Cerebellar nuclear complex (tissue), 1 donor: ENCODE measurements around the gene ACSM3.
"Not testable (repeated sequence)": the region's sequence is repeated elsewhere in the genome, so short reads cannot be mapped to it uniquely, and the experiment has no call there.

Source experiments
- DNase-seq, 2 experiments: peaks; one replicate each; lab custom pipeline; 2025; lab: John Stamatoyannopoulos, UW

ACSM3 gene

GRCh38 chr16:20755799-20756198, 8.0 kb upstream of the ACSM3 start:
- not testable (repeated sequence) for DNase-seq

GRCh38 chr16:20760346-20760745, 3.5 kb upstream of the ACSM3 start:
- DNase-seq = no peak

GRCh38 chr16:20761175-20761574, 2.6 kb upstream of the ACSM3 start:
- no peak for DNase-seq

- no peak for DNase-seq
Observed at GRCh38 chr16:20762404-20763123, 1.2 kb upstream of the ACSM3 start.

DNA sequence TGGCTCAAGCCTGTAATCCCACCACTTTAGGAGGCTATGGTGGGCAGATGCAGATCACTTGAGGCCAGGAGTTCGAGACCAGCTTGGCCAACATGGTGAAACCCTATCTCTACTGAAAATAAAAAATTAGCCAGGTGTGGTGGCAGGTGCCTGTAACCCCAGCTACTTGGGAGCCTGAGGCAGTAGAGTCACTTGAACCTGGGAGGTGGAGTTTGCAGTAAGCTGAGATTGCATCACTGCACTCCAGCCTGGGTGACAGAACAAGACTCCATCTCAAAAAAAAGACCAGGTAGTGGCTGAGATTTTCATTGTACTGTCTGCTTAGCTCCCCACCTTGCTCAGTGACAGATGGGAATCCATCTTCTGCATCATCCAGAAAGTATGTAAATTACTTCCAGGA, 634 bp downstream of the ACSM3 start:
- DNase-seq = not testable (repeated sequence)

DNA sequence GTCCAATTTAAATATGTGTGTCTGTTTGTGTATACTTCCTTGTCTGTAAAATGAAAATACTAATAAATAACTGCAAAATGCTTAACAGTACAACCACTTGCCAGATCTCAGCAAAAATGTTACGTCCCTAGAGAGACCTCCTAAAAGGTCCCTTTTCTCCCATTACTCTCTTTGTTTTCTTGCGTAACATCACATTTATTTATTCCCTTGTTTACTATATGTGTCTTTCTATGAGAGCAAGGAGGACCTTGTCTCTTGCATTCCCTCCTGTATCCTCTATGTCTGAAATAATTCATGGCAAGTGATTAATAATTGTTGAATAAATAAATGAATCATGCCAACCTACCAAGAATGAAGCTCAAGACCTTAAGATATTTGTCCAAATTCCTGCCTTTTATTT, 1.9 kb downstream of the ACSM3 start:
- no peak for DNase-seq

DNA sequence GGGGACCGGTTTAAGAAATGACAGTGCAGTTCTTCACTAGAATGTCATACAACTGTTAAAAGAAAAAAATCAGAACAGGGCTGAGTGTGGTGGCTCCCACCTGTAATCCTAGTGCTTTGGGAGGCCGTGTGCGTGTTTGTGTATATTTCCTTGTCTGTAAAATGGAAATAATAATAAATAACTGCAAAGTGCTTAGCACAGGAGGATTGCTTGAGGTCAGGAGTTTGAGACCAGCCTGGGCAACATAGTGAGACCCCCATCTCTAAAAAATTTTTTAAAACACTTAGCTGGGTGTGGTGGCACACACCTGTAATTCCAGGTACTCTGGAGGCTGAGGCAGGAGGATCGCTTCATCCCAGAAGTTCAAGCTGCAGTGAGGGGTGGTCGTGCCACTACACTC, 2.5 kb downstream of the ACSM3 start:
- no peak for DNase-seq

GRCh38 chr16:20767577-20767976, 3.8 kb downstream of the ACSM3 start:
- no peak for DNase-seq

DNA sequence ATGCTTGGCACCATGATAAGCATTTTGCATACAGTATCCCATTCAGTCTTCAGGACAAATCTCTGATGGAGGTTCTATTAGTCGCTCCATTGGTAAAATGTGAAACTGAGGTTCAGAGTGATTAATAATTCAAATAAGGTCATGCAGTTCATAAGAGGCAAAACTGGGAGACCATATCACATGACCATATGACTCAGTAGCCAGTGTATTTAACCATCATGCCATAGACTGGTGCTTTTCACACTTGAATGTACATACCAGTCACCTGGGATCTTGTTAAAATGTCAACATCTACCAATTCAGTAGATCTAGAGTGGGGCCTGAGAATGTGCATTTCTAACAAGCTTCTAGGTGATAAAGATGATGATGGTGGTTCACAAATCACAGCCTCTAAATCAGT, 4.3 kb downstream of the ACSM3 start:
- no peak for DNase-seq

DNA sequence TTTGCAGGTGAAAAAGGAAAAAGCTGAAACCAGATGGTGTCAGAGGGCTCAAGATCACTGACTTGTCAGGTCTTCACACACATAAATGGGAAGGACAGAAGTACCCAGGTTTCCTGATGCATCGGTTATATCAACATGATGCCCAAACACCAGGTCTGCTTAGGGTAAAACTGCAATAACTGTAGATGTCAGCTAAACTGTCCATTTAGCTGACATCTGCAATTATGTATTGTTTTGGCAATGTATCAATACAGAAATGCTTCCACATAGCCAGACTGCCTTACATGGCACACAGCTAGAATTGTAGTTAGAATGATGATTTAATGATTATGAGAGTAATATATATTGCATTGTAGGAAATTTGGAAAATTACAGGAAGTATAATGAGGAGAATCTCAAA, 5.0 kb downstream of the ACSM3 start:
- no peak for DNase-seq

GRCh38 chr16:20773679-20774078, 9.9 kb downstream of the ACSM3 start:
- no peak for DNase-seq

- no peak for DNase-seq
Observed at GRCh38 chr16:20774703-20775362, 11.0 kb downstream of the ACSM3 start.

- no peak for DNase-seq
Observed at GRCh38 chr16:20781697-20782096, 17.9 kb downstream of the ACSM3 start.

GRCh38 chr16:20782470-20782869, 18.7 kb downstream of the ACSM3 start:
- DNase-seq = no peak

DNA sequence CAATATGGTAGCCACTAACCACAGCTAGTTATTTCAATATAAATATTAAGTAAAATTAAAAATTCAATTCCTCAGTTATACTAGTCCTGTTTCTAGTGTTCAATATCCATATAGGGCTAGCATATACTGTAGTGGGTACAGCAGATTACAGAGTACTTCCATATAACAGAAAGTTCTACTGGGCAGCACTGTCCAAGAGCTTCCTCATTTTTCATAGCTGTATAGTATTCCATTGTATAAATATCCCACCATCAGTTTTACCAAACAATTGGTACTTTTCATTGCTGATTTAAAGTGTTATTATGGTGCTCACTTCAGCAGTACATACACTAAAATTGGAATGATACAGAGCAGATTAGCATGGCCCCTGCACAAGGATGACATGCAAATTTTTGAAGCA, 20.4 kb downstream of the ACSM3 start:
- DNase-seq = no peak

GRCh38 chr16:20789130-20789529, 25.3 kb downstream of the ACSM3 start:
- DNase-seq = no peak

- DNase-seq = no peak
Observed at GRCh38 chr16:20791923-20792612, 28.3 kb downstream of the ACSM3 start.

GRCh38 chr16:20798364-20798763, 34.5 kb downstream of the ACSM3 start:
- no peak for DNase-seq

DNA sequence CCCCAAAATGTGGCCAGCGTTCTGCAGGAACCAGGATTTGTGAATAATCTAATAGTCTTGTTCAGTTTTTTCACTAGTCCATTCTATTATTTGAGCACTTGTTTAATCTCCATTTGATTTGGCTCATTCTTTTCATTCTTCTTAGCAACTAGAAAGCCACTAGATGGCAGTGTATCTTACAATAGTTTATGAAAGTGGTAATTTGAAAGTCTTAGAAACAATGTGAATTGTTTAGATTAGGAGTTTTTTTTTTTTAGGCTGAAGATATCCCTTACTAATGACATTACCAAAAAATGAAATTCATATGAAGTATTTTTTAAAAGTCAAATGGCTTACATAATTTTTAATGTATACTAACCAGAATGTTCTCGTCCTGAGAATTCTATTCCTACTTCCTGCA, 35.8 kb downstream of the ACSM3 start:
- DNase-seq = no peak

DNA sequence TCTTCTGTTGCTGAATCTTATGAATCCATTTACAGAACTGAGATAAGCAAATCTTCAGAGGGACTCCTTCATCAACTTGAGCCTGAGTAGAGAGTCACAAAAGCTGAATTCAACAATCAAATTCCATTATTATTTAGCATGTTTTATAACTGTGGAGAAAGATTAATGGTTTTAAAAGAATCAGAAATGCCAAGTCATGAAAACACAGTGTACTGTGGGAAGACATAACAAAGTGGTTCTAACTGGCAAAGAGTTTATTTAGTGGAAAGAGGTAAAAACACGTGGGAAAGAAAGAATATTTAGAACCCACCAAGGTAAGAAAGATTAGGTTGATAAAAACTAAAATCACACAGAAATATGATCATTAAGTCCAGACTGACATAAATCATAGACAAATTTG, 37.5 kb downstream of the ACSM3 start:
- DNase-seq = no peak

- no peak for DNase-seq
Observed at GRCh38 chr16:20803192-20803560, 39.4 kb downstream of the ACSM3 start.

DNA sequence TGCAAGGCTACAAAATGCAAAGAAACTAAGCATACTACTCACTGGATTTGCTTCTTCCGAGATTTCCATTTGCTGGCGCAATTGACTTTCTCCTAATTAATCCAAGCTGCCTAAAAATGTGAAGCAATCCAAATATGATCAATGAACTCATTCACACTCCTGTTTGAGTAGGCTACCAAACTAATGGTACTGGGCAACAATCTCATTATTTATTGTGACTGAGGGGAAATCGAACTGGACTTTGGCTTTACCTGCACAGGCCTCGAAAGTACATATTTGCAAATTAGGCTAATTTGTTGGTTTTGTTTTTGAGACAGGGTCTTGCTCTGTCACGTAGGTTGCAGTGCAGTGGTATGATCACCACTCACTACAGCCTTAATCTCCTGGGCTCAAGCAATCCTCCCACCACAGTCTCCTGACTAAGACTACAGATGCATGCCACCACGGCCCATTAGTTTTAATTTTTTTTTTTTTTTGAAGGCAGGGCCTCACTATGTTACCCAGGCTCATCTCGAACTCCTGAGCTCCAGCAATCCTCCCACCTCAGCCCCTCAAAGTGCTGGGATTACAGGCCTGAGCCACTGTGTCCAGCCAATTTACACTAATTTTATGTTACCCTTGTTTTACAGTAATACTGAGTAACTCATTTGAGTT, 39.9 kb downstream of the ACSM3 start:
- DNase-seq = no peak

DNA sequence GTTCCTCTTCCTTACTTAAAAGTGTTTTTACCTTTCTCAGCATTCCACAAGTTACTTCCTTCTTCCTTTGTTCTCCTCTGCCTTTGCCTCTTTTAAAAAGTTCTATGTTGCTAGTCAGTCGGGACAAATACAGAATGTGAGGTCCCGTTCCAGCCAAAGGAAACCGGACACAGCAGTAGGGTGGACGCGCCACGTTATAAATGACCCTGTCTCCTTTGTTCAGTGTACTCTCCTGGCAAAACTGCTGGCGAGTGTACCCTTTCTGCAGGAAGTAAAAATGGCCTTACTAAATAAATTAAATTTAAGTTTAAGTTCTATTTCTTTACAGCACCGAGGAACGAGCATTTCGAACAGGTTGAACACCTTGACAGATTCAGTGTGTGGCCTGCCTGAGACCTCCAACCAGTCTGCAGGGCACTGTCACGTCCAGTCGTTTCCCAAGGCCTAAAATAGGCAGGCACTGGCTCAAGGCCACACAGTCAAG, 41.9 kb downstream of the ACSM3 start:
- peak in 1 of 2 experiments; percentile 6 for DNase-seq
